GM20000 (cell line): ENCODE data around the gene FIGLA.

Experiments used
- DNase-seq: peaks from one replicate; pipeline ENCODE4 v3.0.0; 2012; ENCODE audit warnings: low spot score
- CTCF ChIP-seq: IDR thresholded peaks from 2 replicates; pipeline ENCODE4 v1.5.1; 2012; ENCODE audit warnings: mild to moderate bottlenecking, control low read depth; ENCODE audit errors: extremely low read depth, missing control alignments

Gene FIGLA

GRCh38 chr2:70784320-70784719 is 6.1 kb downstream of the FIGLA start:
- no peak for TF ChIP-seq CTCF
- DNase-seq, result no peak

- no peak for DNase-seq
- no peak for TF ChIP-seq CTCF
Observed at GRCh38 chr2:70779911-70780545, 10.4 kb downstream of the FIGLA start.

GRCh38 chr2:70779491-70779890 is 11.0 kb downstream of the FIGLA start:
- DNase-seq, result no peak
- no peak for TF ChIP-seq CTCF

- DNase-seq, result no peak
- TF ChIP-seq CTCF, result no peak
Observed at GRCh38 chr2:70778676-70779075, 11.8 kb downstream of the FIGLA start.

- DNase-seq, result no peak
- no peak for TF ChIP-seq CTCF
Observed at GRCh38 chr2:70777450-70777849, 13.0 kb downstream of the FIGLA start.

- no peak for TF ChIP-seq CTCF
- DNase-seq, result no peak
Observed at GRCh38 chr2:70776266-70776665, 14.2 kb downstream of the FIGLA start.

- DNase-seq, result no peak
- TF ChIP-seq CTCF, result no peak
Observed at GRCh38 chr2:70775141-70775540, 15.3 kb downstream of the FIGLA start.
